DOHH2 (cell line): ENCODE data around the gene FHOD1.

Experiments
- H3F3A ChIP-seq: fragments of 200-600 bp; sonication (generic), shearing (Covaris generic); 2 replicates; pipeline ENCODE4 v1.6.0; 2016; ENCODE audit warnings: antibody characterized with exemption, mild to moderate bottlenecking; ENCODE audit not compliant: control insufficient read depth, insufficient read depth
- H3K27ac ChIP-seq: fragments of 200-600 bp; sonication (generic); 2 replicates; pipeline ENCODE4 v1.5.1; 2014; ENCODE audit warnings: low read depth, mild to moderate bottlenecking, low read length, moderate library complexity
- H3K27me3 ChIP-seq: fragments of 200-600 bp; sonication (generic); 2 replicates; pipeline ENCODE4 v1.6.1; 2014; ENCODE audit warnings: mild to moderate bottlenecking, low read length, mixed read lengths; ENCODE audit not compliant: control insufficient read depth
- H3K36me3 ChIP-seq: fragments of 200-600 bp; sonication (generic); 2 replicates; pipeline ENCODE4 v1.6.1; 2014; ENCODE audit warnings: mild to moderate bottlenecking, low read length, moderate library complexity, mixed read lengths; ENCODE audit not compliant: control insufficient read depth
- H3K4me1 ChIP-seq: fragments of 200-600 bp; sonication (generic); 2 replicates; pipeline ENCODE4 v1.6.1; 2014; ENCODE audit warnings: mild to moderate bottlenecking, low read length, mixed read lengths; ENCODE audit not compliant: control insufficient read depth
- H3K4me2 ChIP-seq: fragments of 200-600 bp; sonication (generic); 2 replicates; pipeline ENCODE4 v1.6.0; 2014; ENCODE audit warnings: mild to moderate bottlenecking, low read length, moderate library complexity
- H3K4me3 ChIP-seq: fragments of 200-600 bp; sonication (generic); 2 replicates; pipeline ENCODE4 v1.5.1; 2014; ENCODE audit warnings: mild to moderate bottlenecking, low read length, mixed read lengths
- H3K79me2 ChIP-seq: fragments of 200-600 bp; sonication (generic); 2 replicates; pipeline ENCODE4 v1.6.1; 2014; ENCODE audit warnings: mild to moderate bottlenecking, low read length, mixed read lengths; ENCODE audit not compliant: control insufficient read depth
- H3K9me2 ChIP-seq: fragments of 200-600 bp; sonication (generic); replicated peaks from 2 replicates; pipeline ENCODE4 v1.6.1; 2014; ENCODE audit warnings: mild to moderate bottlenecking, low read length, mixed read lengths; ENCODE audit not compliant: control insufficient read depth
- H3K9me3 ChIP-seq: fragments of 200-600 bp; sonication (generic); 2 replicates; pipeline ENCODE4 v1.6.1; 2014; ENCODE audit warnings: antibody characterized with exemption, low read length, mixed read lengths; ENCODE audit not compliant: control insufficient read depth, insufficient read depth
- H4K20me1 ChIP-seq: fragments of 200-600 bp; sonication (generic); 2 replicates; pipeline ENCODE4 v1.6.0; 2014; ENCODE audit warnings: low read depth, mild to moderate bottlenecking, antibody characterized with exemption, low read length, moderate library complexity; ENCODE audit not compliant: control insufficient read depth, insufficient read depth
- CTCF ChIP-seq: fragments of 200-600 bp; sonication (generic); IDR thresholded peaks from one replicate; pipeline ENCODE4 v1.5.1; 2014; ENCODE audit warnings: antibody characterized with exemption, mild to moderate bottlenecking, low read depth, low read length; ENCODE audit not compliant: poor library complexity, severe bottlenecking
- EZH2phosphoT487 ChIP-seq: fragments of 200-600 bp; sonication (generic); IDR thresholded peaks from 2 replicates; pipeline ENCODE4 v1.6.1; 2017; ENCODE audit warnings: borderline replicate concordance, mild to moderate bottlenecking, antibody characterized with exemption, low read length, moderate library complexity, mixed read lengths

The FHOD1 gene

GRCh38 chr16:67277999-67278772 lies 30.9 kb upstream of the FHOD1 start:
- peak overlapping the region; percentile 63 for H3K4me2 ChIP-seq
- H3K79me2 ChIP-seq = peaks cover 13% of the 10 kb centered on the region
- no peaks in the 10 kb centered on the region for H3K27me3 ChIP-seq
- H3F3A ChIP-seq = no peaks in the 10 kb centered on the region
- no peaks in the 10 kb centered on the region for H3K9me2 ChIP-seq
- H3K4me1 ChIP-seq = peaks cover 13% of the 10 kb centered on the region
- no peak overlapping the region for H3K27ac ChIP-seq
- H4K20me1 ChIP-seq = no peaks in the 10 kb centered on the region
- TF ChIP-seq CTCF (no peak), EZH2phosphoT487 (no peak)
- no peaks in the 10 kb centered on the region for H3K9me3 ChIP-seq
- peak overlapping the region; percentile 79 for H3K4me3 ChIP-seq
- peaks cover 12% of the 10 kb centered on the region for H3K36me3 ChIP-seq

- H3K27me3 ChIP-seq = no peaks in the 10 kb centered on the region
- no peaks in the 10 kb centered on the region for H3K9me2 ChIP-seq
- H3K4me3 ChIP-seq = peak overlapping the region; percentile 79
- no peaks in the 10 kb centered on the region for H3K9me3 ChIP-seq
- peaks cover 13% of the 10 kb centered on the region for H3K4me1 ChIP-seq
- H3K79me2 ChIP-seq = peaks cover 13% of the 10 kb centered on the region
- TF ChIP-seq CTCF (no peak), EZH2phosphoT487 (no peak)
- no peaks in the 10 kb centered on the region for H3F3A ChIP-seq
- H4K20me1 ChIP-seq = no peaks in the 10 kb centered on the region
- no peak overlapping the region for H3K27ac ChIP-seq
- peak overlapping the region; percentile 63 for H3K4me2 ChIP-seq
- peaks cover 12% of the 10 kb centered on the region for H3K36me3 ChIP-seq
Observed at GRCh38 chr16:67277294-67277998, 30.2 kb upstream of the FHOD1 start.

- TF ChIP-seq EZH2phosphoT487 (no peak), CTCF (no peak)
- H3F3A ChIP-seq = no peaks in the 10 kb centered on the region
- no peaks in the 10 kb centered on the region for H3K9me2 ChIP-seq
- no peaks in the 10 kb centered on the region for H4K20me1 ChIP-seq
- peaks cover 13% of the 10 kb centered on the region for H3K4me1 ChIP-seq
- no peak overlapping the region for H3K27ac ChIP-seq
- H3K27me3 ChIP-seq = no peaks in the 10 kb centered on the region
- H3K4me3 ChIP-seq = no peak overlapping the region
- H3K36me3 ChIP-seq = peaks cover 12% of the 10 kb centered on the region
- H3K9me3 ChIP-seq = no peaks in the 10 kb centered on the region
- no peak overlapping the region for H3K4me2 ChIP-seq
- peaks cover 13% of the 10 kb centered on the region for H3K79me2 ChIP-seq
Observed at GRCh38 chr16:67275321-67275720, 28.0 kb upstream of the FHOD1 start.
